Measurements from ENCODE around the gene ZNF219.
A peak's percentile ranks its signal among the peaks of the same experiment; 100 is the strongest.

Gene ZNF219

DNA sequence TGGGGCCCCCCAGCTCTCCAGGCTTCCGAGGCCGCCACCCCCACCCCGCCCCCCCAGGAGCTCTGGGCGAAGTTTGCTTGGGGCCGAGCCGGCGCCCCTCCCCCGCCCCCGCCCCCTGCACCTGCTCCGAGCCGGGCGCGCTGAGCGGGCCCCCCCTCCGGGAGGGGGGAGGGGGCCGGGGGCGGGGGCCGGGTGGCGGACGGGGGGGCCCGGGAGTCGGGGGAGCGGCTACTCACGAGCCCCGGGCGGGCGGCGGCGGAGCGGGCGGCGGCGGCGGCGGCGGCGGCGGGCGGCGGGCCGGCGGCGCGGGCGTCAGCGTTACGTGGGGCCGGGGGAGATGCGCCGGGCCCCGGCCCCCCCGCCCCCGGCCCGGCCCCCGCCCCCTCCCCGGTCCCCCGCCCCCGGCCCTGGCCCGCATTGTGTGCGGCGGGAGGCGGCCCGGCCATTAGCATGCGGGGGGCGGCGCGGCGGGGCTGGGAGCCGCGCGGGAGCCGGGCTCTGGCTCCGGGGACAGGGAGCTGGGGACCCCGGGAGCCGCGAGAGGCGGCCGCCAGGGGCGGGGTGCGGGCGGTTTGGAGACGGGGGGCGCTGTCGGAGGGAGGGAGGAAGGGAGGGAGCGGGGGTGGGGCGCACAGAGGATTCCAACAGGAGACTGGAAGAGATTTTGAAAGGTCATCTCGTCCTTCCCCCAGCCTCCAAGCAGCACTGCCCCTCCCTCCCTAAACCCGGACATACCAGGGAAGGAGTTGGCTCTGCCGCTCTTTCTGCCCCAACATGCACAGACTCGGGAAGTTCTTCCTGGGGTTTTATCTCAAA is at the start of gene ZNF219:
Gene ZNF219, minus strand, starts transcription at position 580 of the 816 bp plus-strand sequence. CDS start 5,064 bp downstream, outside the sequence.
- DNase-seq = peak; percentile 64

GRCh38 chr14:21145437-21145836 is 47.0 kb upstream of the ZNF219 start:
- DNase-seq = no peak

- no peak for DNase-seq
These were observed 43.9 kb upstream of the ZNF219 start for GRCh38 chr14:21142357-21142756.

- DNase-seq = no peak
These were observed 37.6 kb upstream of the ZNF219 start for GRCh38 chr14:21136024-21136423.

DNA sequence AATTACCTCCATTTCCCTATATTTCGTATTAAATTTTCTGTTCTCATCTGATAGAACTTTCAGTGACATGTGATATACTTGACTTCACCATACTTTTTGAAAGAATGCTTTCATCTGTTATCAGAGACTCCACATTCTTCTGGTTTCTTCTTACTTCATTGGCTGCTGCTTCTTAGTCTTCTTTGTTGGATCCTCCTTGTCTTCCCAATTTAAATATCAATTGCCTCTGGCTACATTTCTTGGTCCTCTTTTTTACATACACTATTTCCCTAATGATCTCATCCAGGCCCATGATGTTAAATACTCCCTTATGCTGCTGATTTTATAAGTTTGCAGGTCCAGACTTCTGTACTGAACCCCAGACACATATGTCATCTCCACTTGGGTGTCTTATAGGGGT is 35.4 kb upstream of the ZNF219 start:
- peak; percentile 13 for DNase-seq

- DNase-seq = no peak
These were observed 25.0 kb upstream of the ZNF219 start for GRCh38 chr14:21123429-21123828.

GRCh38 chr14:21121122-21121521 is 22.7 kb upstream of the ZNF219 start:
- no peak for DNase-seq

- no peak for DNase-seq
These were observed 22.2 kb upstream of the ZNF219 start for GRCh38 chr14:21120686-21121085.

DNA sequence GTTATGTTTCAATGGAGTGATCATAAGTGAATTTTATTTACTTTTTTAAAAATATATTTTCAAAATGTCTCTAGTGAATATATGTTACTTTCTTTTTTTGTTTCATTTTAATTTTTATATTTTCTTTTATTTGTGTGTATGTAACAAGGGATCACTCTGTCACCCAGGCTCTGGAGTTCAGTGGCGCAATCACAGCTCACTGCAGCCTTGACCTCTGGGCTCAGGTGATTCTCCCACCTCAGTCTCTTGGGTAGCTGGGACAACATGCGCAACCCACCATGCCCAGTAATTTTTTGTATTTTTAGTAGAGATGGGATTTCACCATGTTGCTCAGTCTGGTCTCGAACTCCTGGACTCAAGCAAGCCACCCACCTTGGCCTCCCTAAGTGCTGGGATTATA is 20.5 kb upstream of the ZNF219 start:
- no peak for DNase-seq

DNA sequence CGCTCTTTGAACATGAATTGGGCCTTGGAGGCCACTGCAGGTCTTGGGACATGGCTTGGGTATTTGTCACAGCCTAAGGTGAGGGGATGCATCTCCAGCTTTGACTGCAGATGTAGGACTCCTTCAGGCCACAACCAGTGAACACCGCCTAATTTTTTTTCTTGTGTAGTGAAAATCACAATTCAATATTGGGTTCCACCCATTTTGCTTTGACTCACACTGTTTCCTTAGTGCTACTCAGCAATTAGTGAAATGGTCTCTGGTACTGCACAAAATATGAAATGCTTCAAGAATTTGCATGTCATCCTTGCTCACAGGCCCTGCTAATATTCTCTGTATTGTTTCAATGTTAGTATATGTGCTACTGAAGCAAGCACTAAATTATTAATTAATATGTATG is 14.9 kb upstream of the ZNF219 start:
- no peak for DNase-seq

GRCh38 chr14:21112255-21112654 is 13.8 kb upstream of the ZNF219 start:
- DNase-seq = no peak

DNA sequence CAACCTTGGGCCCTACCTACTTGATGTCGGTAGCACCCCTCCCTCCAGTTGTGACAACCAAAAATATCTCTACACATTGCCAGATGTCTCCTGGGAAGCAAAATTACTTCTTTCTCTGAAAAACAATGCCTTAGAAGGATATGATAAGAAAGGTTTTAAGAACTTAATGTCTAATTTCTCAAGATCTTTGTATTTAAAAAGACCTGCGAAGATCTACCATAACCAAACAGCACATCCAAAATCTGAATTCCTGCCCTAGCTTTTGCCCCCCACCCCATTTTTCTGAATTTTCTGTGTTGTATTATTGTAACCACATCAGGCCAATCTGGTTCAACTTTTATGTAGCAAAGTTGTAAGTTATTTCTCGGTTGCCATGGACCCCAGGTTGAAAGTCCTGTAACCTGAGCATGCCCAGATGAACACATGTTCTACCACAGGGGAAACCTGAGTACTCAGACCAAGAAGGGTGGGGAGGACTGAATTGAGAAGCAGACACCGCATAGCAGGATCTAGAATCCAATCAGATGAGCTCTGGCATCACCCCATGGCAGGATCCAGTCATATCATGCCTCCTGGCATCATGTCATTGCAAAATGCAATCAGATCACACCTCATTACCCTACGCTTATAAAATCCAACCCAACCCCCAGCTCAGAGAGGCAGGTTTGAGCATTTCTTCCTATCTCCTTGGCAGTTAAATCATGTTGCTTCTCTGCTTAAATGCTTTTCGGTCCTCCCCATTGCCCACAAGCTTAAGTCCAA is 11.1 kb upstream of the ZNF219 start:
- peak; percentile 12 for DNase-seq

GRCh38 chr14:21108791-21109190 is 10.3 kb upstream of the ZNF219 start:
- no peak for DNase-seq

GRCh38 chr14:21107283-21107800 is 8.9 kb upstream of the ZNF219 start:
- DNase-seq = peak; percentile 44

DNA sequence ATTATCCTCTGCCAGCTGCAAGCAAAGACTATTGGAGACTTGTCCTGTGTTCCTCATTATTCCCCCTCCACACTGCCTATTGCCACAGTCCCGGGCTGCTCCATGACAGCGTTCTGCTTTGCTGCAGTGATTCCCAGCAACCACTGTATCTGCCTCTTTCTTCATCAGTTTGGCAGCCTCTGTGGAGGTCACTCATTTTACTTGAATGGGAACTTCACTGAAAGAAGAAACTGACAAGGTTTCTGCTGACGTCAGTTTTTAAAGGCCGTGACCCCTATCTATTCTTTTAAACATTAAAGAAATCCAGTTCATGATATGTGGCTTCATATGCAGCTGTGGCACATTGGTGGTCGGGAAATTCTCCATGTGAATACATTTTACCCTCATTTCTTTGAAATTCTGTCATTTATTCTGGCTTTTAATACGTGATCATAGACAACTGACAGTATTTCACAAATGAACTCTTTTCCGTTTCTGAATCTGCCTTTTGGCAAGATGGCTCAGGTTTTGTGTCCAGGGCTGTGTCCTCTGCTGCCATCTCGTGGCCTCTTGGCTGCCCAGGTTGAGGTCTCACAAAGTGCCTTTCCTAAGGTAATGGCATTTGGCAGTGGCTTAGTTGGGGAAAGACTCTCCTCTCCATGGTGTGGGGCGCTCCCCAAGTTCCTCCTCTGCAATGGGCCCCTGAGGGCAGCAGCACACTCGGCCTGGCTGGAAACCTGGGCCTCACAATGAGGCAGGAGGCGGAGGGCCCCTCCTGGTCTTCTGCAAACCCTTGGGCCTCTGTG is 8.2 kb upstream of the ZNF219 start:
- peak; percentile 55 for DNase-seq

GRCh38 chr14:21106176-21106497 is 7.7 kb upstream of the ZNF219 start:
- no peak for DNase-seq

GRCh38 chr14:21105095-21105494 is 6.6 kb upstream of the ZNF219 start:
- no peak for DNase-seq

GRCh38 chr14:21104448-21105060 is 6.1 kb upstream of the ZNF219 start:
- peak; percentile 75 for DNase-seq

DNA sequence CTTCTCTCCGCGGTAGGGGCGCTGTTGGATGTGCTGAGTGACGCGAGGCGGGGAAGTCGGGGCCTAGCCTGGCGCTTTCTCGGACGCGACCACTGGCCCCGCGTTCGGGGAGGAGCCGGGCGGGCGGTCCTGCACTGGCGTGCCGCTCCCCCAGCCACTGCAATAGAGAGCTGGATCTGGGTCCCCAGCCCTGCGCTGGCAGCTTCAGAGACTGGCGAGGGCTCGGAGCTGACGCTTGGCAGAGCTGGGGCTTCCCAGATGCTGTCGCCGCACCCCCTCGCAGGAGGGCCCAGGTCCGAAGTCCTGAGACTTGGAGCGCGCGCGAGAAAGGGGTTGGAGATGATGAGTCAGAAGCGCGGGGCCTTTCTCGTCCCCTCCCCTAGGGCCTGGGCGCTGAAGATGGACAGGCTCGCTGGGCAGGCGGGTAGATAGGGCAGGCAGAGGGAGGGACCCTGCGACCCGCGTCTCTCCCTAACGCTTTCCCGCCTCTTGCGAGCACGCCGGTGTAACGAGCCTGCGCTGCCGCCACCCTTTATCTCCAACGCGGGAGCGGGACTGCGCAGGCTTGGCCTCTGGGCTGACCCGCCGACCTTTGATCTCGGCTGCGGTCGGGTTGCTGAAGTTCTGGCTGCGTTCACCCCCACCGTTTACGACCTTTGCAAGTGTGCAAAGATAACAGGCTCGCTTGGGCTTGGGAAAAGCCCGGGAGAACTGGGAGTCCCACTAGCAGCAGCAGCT is 5.4 kb upstream of the ZNF219 start:
- peak; percentile 97 for DNase-seq

DNA sequence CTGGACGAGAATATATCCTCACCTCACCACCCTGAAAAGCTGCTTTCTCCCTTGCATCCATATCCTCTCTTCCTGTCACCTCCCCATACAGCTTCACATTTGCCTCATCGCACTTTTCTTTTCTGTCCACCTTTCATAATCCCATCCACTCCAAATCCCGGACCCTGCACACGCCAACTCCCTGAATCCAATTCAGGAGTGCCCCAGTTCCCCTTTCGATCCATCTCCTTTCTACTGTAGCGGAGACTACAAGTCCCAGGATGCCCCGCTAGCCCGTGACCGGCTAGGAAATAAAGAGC is 4.9 kb upstream of the ZNF219 start:
- DNase-seq = no peak

GRCh38 chr14:21102521-21103410 is 4.3 kb upstream of the ZNF219 start:
- peak; percentile 41 for DNase-seq
